ENCODE measurements around the gene OR51G1. TPM values are rescaled to one million over a fixed set of nuclear protein-coding genes. Genes with fewer than 3 reads are reported as not detected.

The OR51G1 gene
- total RNA-seq, 1 donor from 2014 or later, result not detected

- TF ChIP-seq CTCF (IDR thresholded peaks at IDR 0.05), result no peak
- Histone ChIP-seq H3K9me3 (no peaks in the 10 kb centered on the region), H3K36me3 (no peaks in the 10 kb centered on the region), H3K27ac (no peak overlapping the region), H3K27me3 (no peaks in the 10 kb centered on the region), H3K4me3 (no peak overlapping the region), H3K4me1 (no peaks in the 10 kb centered on the region)
- DNase-seq (ENCODE audit: low spot score in 2 of 2), result no peak
- intact Hi-C loops (cut with DNase I), result no loop called here
Measured at GRCh38 chr11:4936745-4937144, 12.6 kb upstream of the OR51G1 start.

GRCh38 chr11:4932751-4933150 lies 8.6 kb upstream of the OR51G1 start:
- Histone ChIP-seq H3K4me1 (no peaks in the 10 kb centered on the region), H3K9me3 (no peaks in the 10 kb centered on the region), H3K27ac (no peak overlapping the region), H3K27me3 (no peaks in the 10 kb centered on the region), H3K36me3 (no peaks in the 10 kb centered on the region), H3K4me3 (no peak overlapping the region)
- intact Hi-C loops (cut with DNase I), result no loop called here
- TF ChIP-seq CTCF (IDR thresholded peaks at IDR 0.05), result no peak
- no peak for DNase-seq (ENCODE audit: low spot score in 2 of 2)

- no peaks in the 10 kb centered on the region for H3K36me3 ChIP-seq
- intact Hi-C loops (cut with DNase I), result no loop called here
- no peaks in the 10 kb centered on the region for H3K9me3 ChIP-seq
- no peak for TF ChIP-seq CTCF (IDR thresholded peaks at IDR 0.05)
- no peaks in the 10 kb centered on the region for H3K27me3 ChIP-seq
- DNase-seq (ENCODE audit: low spot score in 2 of 2), result no peak
- no peaks in the 10 kb centered on the region for H3K4me1 ChIP-seq
- H3K4me3 ChIP-seq, result no peak overlapping the region
- H3K27ac ChIP-seq, result no peak overlapping the region
Measured at GRCh38 chr11:4926608-4927007, 2.5 kb upstream of the OR51G1 start.

GRCh38 chr11:4922304-4922703 lies 1.8 kb downstream of the OR51G1 start:
- Histone ChIP-seq H3K27ac (no peak overlapping the region), H3K36me3 (no peaks in the 10 kb centered on the region), H3K27me3 (no peaks in the 10 kb centered on the region), H3K4me1 (no peaks in the 10 kb centered on the region), H3K4me3 (no peak overlapping the region), H3K9me3 (no peaks in the 10 kb centered on the region)
- no peak for TF ChIP-seq CTCF (IDR thresholded peaks at IDR 0.05)
- no peak for DNase-seq (ENCODE audit: low spot score in 2 of 2)
- intact Hi-C loops (cut with DNase I), result no loop called here

- intact Hi-C loops (cut with DNase I), result no loop called here
- Histone ChIP-seq H3K4me1 (no peaks in the 10 kb centered on the region), H3K9me3 (no peaks in the 10 kb centered on the region), H3K4me3 (no peak overlapping the region), H3K27me3 (no peaks in the 10 kb centered on the region), H3K36me3 (no peaks in the 10 kb centered on the region), H3K27ac (no peak overlapping the region)
- no peak for TF ChIP-seq CTCF (IDR thresholded peaks at IDR 0.05)
- DNase-seq (ENCODE audit: low spot score in 2 of 2), result no peak
Measured at GRCh38 chr11:4921796-4922195, 2.3 kb downstream of the OR51G1 start.

- intact Hi-C loops (cut with DNase I), result no loop called here
- TF ChIP-seq CTCF (IDR thresholded peaks at IDR 0.05), result no peak
- Histone ChIP-seq H3K4me3 (no peak within 1 kb of the TSS), H3K9me3 (no peaks in the 10 kb centered on the region), H3K27ac (no peak within 1 kb of the TSS), H3K4me1 (no peaks in the 10 kb centered on the region), H3K36me3 (no peaks in the 10 kb centered on the region), H3K27me3 (no peaks in the 10 kb centered on the region)
- no peak for DNase-seq (ENCODE audit: low spot score in 2 of 2)
Measured at GRCh38 chr11:4919250-4919649, 4.9 kb downstream of the OR51G1 start, which contains the start of gene OR51G2. Gene OR51G2, minus strand, starts transcription at chr11:4919350. Its CDS starts 3,687 bp downstream, at chr11:4915663.

All from ascending aorta (tissue), 2 donors.